SKM-1 (cell line): ENCODE measurements around the gene FRMD5.

Experiments
- DNase-seq: peaks from one replicate; lab custom pipeline; 2025; ENCODE audit not compliant: unreplicated experiment; lab: John Stamatoyannopoulos, UW

The FRMD5 gene

GRCh38 chr15:44163370-44163769 is 31.7 kb downstream of the FRMD5 start:
- no peak for DNase-seq

- DNase-seq: no peak
These were observed 34.3 kb downstream of the FRMD5 start for GRCh38 chr15:44160796-44161195.

- DNase-seq: no peak
These were observed 35.6 kb downstream of the FRMD5 start for GRCh38 chr15:44159492-44159891.

GRCh38 chr15:44158111-44158510 is 37.0 kb downstream of the FRMD5 start:
- DNase-seq: no peak

GRCh38 chr15:44157679-44158078 is 37.4 kb downstream of the FRMD5 start:
- no peak for DNase-seq

GRCh38 chr15:44153352-44153751 is 41.7 kb downstream of the FRMD5 start:
- no peak for DNase-seq

GRCh38 chr15:44149224-44149623 is 45.8 kb downstream of the FRMD5 start:
- no peak for DNase-seq

- DNase-seq: no peak
These were observed 46.5 kb downstream of the FRMD5 start for GRCh38 chr15:44148580-44148979.

GRCh38 chr15:44147636-44148035 is 47.4 kb downstream of the FRMD5 start:
- DNase-seq: no peak

GRCh38 chr15:44145495-44145894 is 49.6 kb downstream of the FRMD5 start:
- DNase-seq: no peak

GRCh38 chr15:44144992-44145391 is 50.1 kb downstream of the FRMD5 start:
- no peak for DNase-seq

- DNase-seq: no peak
These were observed 50.9 kb downstream of the FRMD5 start for GRCh38 chr15:44144184-44144583.

- DNase-seq: no peak
These were observed 57.3 kb downstream of the FRMD5 start for GRCh38 chr15:44137750-44138149.

GRCh38 chr15:44136991-44137477 is 58.0 kb downstream of the FRMD5 start:
- no peak for DNase-seq

- no peak for DNase-seq
These were observed 63.0 kb downstream of the FRMD5 start for GRCh38 chr15:44132057-44132456.

- no peak for DNase-seq
These were observed 64.3 kb downstream of the FRMD5 start for GRCh38 chr15:44130778-44131177.

GRCh38 chr15:44129911-44130310 is 65.2 kb downstream of the FRMD5 start:
- DNase-seq: no peak

GRCh38 chr15:44128443-44128842 is 66.6 kb downstream of the FRMD5 start:
- DNase-seq: no peak

GRCh38 chr15:44125879-44126278 is 69.2 kb downstream of the FRMD5 start:
- no peak for DNase-seq

GRCh38 chr15:44102675-44103254 is 92.3 kb downstream of the FRMD5 start:
- no peak for DNase-seq

GRCh38 chr15:44101944-44102343 is 93.1 kb downstream of the FRMD5 start:
- no peak for DNase-seq

- no peak for DNase-seq
These were observed 93.8 kb downstream of the FRMD5 start for GRCh38 chr15:44101286-44101685.

GRCh38 chr15:44099671-44100070 is 95.4 kb downstream of the FRMD5 start:
- no peak for DNase-seq
